ENCODE data around the gene RPL38.

Gene RPL38

GRCh38 chr17:74251051-74251450 is 47.6 kb downstream of the RPL38 start:
- FAIRE-seq, result no peak

GRCh38 chr17:74251569-74251968 is 48.1 kb downstream of the RPL38 start:
- FAIRE-seq, result no peak

- no peak for FAIRE-seq
These were observed 48.7 kb downstream of the RPL38 start for GRCh38 chr17:74252211-74252610.

GRCh38 chr17:74253036-74253435 is 49.6 kb downstream of the RPL38 start:
- FAIRE-seq, result no peak

GRCh38 chr17:74257311-74257710 is 53.8 kb downstream of the RPL38 start:
- FAIRE-seq, result no peak

- FAIRE-seq, result no peak
These were observed 56.4 kb downstream of the RPL38 start for GRCh38 chr17:74259667-74260524.

Measured in endometrium (tissue), 2 donors.